GM18502 (cell line): ENCODE results near the gene SYT2.
"Not testable (repeated sequence)": the region's sequence is repeated elsewhere in the genome, so short reads cannot be mapped to it uniquely, and the experiment has no call there.

Experiments used
- ATAC-seq: cut with Tn5 transposase; IDR thresholded peaks from one replicate; pipeline ENCODE4 v1.9.1; 2021; ENCODE audit warnings: mild to moderate bottlenecking; ENCODE audit not compliant: unreplicated experiment, poor library complexity

Gene SYT2

GRCh38 chr1:202710070-202711045, at the start of gene SYT2:
SYT2 (minus strand) TSS chr1:202710454; CDS start chr1:202605772, 104,682 bp downstream.
- ATAC-seq: no peak

GRCh38 chr1:202756391-202756790, 46.1 kb upstream of the SYT2 start:
- no peak for ATAC-seq

GRCh38 chr1:202754293-202754692, 44.0 kb upstream of the SYT2 start:
- ATAC-seq: no peak

- no peak for ATAC-seq
Measured at GRCh38 chr1:202752774-202753173, 42.5 kb upstream of the SYT2 start.

GRCh38 chr1:202750761-202751160, 40.5 kb upstream of the SYT2 start:
- ATAC-seq: no peak

GRCh38 chr1:202750024-202750423, 39.8 kb upstream of the SYT2 start:
- ATAC-seq: no peak

GRCh38 chr1:202745323-202745888, 35.2 kb upstream of the SYT2 start:
- ATAC-seq: no peak

- ATAC-seq: not testable (repeated sequence)
Measured at GRCh38 chr1:202744770-202745169, 34.5 kb upstream of the SYT2 start.

- no peak for ATAC-seq
Measured at GRCh38 chr1:202742496-202742895, 32.2 kb upstream of the SYT2 start.

GRCh38 chr1:202733251-202733650, 23.0 kb upstream of the SYT2 start:
- no peak for ATAC-seq

GRCh38 chr1:202728951-202729350, 18.7 kb upstream of the SYT2 start:
- no peak for ATAC-seq

GRCh38 chr1:202725526-202725925, 15.3 kb upstream of the SYT2 start:
- no peak for ATAC-seq

GRCh38 chr1:202723708-202724107, 13.5 kb upstream of the SYT2 start:
- no peak for ATAC-seq

GRCh38 chr1:202723046-202723445, 12.8 kb upstream of the SYT2 start:
- not testable (repeated sequence) for ATAC-seq

GRCh38 chr1:202716654-202717053, 6.4 kb upstream of the SYT2 start:
- no peak for ATAC-seq

GRCh38 chr1:202714202-202714601, 3.9 kb upstream of the SYT2 start:
- ATAC-seq: not testable (repeated sequence)

- ATAC-seq: no peak
Measured at GRCh38 chr1:202713110-202713509, 2.9 kb upstream of the SYT2 start.

- ATAC-seq: no peak
Measured at GRCh38 chr1:202711949-202712635, 1.8 kb upstream of the SYT2 start.

GRCh38 chr1:202709276-202710041, 795 bp downstream of the SYT2 start:
- ATAC-seq: no peak
